GM19238 (cell line): ENCODE data around the gene TCP10L.
"Not testable (repeated sequence)": the region's sequence is repeated elsewhere in the genome, so short reads cannot be mapped to it uniquely, and the experiment has no call there.

ENCODE experiments used
- DNase-seq: peaks from one replicate; pipeline ENCODE4 v3.0.0; 2011; ENCODE audit warnings: low spot score; ENCODE audit not compliant: insufficient read length

The TCP10L gene, protein sequence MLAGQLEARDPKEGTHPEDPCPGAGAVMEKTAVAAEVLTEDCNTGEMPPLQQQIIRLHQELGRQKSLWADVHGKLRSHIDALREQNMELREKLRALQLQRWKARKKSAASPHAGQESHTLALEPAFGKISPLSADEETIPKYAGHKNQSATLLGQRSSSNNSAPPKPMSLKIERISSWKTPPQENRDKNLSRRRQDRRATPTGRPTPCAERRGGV

DNA sequence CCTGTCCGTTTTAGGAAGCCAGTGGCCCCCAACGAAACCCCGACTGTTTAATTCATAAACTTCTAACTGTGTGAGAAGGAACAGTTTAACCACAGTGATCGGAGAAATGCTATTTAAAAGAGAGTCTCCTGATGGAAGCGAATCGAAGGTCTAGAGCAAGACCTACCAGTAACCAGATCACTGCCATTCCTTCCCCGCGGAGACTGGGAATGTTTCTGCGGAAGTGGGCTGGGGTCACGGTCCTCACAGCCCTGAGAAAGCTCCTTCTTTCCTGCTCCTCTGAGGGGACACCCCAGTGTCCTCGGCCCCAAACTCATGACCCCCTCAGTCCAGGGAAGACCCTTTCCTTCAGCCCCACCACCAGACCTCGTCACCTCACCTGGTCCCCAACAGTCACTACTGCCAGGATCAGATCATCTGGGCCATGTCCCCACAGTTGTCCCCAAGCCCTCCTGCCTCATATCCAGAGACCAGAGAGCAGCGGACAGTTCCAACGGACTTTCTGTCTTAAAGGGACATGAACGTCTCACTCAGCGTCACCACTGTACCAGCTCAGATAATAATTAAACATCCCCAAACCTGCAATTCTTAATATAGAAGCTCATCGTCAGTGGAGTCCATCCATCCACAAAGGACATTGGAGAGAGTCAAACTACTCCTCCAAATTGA is at the start of gene TCP10L:
Gene TCP10L (minus strand): TSS at position 482 of the 669 bp plus-strand sequence. CDS start 1,219 bp downstream, outside the sequence.
- DNase-seq = no peak

DNA sequence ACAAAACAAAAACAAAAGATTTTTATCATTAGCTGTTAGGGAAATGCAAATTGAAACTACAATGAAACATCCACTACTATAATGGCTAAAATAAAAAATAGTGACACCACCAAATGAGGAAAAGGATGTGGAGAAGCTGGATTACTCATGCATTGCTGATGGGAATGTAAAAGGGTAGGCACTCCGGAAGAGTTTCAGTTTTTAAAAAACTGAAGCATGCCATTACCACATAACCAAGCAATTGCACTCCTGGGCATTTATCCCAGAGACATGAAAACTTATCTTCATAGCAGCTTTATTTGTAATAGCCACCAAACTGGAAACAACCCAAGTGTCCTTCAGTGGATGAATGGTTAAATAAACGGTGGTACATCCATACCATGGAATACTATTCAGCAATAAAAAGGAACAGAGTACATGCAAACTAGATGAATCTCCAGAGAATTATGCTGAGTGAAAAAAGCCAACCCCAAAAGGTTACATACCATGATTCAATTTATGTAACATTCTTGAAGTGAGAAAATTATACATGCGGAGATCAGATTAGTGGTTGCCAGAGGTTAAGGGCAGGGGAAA is 41.4 kb upstream of the TCP10L start:
- DNase-seq = no peak

DNA sequence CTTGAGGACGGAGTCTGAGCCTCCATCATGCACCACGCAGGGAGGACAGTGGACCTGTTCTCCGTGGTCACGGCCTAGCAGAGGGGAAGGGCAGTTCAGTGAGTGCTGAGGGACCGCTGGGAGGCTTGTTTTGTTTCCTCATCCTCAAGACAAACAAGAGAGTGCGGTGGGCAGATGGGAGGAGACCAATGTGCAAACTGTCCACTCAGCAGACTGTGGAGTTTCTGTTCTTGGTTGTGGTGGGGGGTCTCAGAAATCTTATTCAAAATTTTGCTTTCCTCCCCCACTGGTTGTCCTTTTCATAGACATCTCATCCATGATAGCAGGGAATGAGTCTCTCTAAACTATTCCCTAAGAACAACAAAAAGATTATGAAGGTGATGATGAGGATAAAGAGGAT is 32.9 kb upstream of the TCP10L start:
- DNase-seq = not testable (repeated sequence)

DNA sequence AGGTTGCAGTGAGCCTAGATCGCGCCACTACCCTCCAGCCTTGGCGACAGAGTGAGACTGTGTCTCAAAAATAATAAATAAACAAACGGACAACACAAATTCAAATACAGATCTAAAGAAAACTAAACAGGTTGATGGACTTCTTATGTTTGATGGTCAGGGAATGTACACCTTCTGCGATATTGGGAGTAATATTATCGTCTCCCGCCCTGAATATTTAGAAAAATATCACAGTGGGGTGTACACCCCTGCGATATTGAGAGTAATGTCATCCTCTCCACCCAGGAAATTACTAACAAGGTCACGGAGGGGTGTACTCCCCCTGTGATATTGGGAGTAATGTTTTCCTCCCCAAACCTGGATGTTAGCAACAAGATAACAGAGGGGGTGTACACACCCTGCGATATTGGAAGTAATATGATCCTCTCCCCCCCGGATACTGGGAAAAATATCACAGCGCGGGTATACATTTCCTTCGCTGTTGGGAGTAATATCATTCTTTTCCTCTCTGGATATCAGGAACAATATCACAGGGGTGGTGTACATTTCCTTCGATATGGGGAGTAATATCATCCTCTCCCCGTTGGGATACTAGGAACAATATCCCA is 28.2 kb upstream of the TCP10L start:
- no peak for DNase-seq

DNA sequence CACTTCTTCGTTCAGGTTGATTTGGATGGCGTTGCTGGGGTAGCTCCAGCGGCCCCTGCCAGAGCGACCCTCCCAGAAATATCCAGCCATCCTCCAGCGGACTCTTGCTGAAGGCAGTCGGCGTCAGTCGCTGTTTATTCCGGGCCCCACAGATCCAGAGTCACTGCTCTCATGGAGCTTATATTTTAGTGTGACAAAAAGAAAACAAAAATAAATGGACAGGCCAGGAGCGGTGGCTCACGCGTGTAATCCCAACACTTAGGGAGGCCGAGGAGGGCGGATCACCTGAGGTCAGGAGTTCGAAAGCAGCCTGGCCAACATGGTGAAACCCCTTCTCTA is 27.6 kb upstream of the TCP10L start:
- no peak for DNase-seq

DNA sequence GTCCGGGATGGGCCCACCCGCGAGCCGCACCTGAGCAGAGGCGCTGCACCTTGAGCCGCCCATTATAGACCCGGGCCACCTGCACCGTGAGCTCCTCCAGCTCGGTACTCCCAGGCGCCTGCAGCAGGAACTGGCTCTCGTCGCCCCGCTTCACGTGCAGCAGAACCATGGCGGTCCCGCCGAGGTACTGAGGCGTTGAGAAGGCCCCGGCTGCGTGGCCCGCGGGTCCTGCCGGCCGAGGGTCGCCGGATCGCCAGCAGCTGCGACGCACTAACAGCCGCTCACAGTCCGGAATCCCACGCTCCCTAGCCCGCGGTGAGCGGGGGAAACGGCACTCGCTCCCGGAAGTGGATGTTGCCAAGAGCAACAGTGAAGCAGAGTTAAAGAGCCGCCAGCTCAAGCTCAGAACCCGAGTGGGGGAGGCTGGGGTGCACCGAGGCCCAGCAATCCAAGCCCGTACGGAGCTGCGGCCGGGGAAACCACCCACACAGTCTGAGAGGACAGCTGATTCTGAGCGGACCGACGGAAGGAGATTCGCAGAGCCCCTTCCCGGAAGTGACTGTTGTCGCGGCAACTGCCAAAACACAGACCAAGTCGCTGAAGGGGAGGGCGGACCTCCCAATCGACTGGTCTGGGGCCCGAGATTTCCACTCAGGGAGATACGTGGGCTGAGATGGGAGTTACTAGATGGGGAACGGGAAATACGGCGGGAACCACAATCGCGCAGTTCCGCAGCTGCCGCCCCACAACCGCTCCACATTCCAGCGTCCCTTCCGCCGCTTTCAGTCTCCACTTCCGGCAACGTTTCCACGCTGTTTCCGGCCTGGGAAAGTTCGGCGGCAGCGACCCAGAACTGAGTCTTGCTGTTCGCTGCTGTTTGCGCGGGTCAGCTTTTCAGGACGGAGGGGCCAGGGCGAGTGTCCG is 27.0 kb upstream of the TCP10L start, which contains the start of gene CFAP298:
Gene CFAP298 (minus strand): TSS at position 303 of the 924 bp plus-strand sequence. CDS start 134 bp downstream, at position 169.
- DNase-seq = peak; percentile 77

DNA sequence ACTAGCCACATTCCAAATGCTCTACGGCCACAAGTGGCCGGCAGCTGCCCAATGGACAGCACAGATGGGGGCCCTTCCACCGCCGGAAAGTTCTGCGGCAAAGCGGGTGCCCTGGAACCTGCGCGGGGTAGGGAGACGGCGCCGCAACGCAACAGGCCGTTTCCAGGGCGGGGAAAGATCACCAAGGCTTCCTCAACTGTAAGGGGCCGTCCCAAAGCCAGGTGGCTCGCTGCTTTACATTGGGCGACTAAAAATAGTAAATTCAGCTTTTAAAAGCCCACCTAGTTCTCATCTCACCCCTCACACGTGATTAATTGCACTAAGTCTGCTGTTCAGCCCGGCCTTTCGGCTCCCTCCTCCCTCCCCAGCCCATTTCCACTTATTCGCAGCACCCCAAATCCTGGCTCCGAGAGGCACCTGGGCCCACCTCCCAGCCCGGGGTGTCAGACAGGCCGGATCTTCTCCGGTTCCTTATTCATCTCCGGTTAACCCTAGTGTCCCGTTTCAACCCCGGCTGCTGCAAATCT is 26.2 kb upstream of the TCP10L start:
- peak; percentile 31 for DNase-seq

DNA sequence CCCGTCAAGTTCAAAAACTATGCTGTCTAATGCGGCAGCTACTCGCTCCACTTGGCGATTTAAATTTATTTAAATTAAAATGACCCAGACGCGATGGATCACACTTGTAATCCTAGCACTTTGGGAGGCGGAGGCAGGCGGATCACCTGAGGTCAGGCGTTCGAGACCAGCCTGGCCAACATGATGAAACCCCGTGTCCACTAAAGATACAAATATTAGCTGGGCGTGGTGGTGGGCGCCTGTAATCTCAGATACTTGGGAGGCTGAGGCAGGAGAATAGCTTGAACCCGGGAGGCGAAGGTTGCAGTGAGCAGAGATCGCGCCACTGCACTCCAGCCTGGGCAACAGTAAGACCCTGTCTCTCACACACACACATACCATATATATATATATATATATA is 25.6 kb upstream of the TCP10L start:
- DNase-seq = not testable (repeated sequence)

DNA sequence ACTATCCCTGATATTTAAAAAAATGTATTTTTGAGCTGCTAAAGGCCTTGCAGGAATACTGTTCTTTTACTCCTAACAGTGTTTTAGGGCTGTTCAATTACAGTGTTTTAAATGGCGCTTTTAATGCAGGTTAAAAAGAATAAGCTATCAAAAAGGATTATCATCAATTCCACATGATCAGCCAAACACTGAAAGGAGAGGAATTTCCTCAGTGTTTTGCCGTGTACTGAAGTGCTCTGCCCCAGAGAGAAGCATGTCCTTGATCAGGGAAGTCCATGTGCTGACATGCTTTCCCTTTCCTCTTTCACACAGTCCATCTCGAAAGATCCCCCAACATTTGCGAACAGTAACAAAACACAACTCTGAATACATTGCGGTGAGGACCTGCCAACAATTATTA is 23.5 kb upstream of the TCP10L start:
- DNase-seq = no peak

DNA sequence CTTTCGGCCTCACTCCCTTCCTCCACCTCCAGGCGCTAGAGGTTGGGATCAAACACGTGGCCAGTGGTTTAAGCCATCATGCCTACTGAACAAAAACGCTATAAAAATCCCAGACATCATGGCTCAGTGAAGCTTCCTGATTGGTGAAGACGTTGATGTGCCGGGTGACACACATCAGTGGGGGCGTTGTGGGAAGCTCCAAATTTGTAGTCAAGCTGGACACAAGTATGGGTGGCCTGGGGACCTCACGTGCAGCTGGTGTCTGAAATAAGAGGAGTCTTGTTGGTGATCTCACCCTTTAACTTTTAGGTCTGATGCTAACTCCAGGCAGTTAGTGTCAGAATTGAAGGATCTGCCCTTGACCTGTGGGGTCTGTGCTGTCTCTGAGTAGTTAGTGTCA is 20.1 kb upstream of the TCP10L start:
- DNase-seq = no peak

DNA sequence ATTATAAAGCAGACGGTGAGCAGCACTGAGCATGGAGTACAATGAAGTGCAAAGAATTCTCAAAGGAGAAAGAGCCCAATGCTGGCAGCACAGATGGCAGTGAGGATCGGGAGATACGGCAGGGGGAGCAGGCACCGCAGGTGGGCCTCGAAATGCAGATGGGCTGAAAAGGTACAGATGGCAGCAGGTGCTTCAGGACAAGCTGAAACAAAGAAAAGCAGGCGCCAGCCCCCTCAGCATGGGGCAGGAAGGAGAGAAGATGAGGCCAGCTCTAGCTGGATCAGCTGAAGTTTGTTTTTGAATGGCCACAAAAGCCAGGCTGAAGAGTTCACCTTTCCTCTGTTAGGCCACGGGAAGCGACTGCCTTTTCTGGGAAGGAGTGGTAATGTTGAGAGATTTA is 19.1 kb upstream of the TCP10L start:
- DNase-seq = no peak

DNA sequence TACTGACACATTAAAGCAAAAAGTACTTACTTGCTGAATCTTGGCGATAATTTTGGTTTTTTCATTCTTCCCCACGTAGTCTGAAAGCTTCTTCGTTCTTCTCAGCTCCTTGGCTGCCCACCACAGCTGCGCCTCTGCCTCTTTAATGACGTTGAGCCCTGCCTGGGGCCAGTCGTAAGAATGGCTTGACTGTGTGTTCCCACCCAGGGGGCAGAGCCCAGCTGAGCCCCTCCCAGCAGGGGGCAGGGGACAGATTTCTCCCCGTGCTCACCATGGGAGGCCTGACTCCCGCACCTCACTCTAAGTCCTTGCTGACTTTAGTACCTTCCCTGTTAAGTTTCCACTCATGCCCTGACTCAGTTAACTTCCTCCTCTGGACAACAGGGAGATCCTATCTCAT is 17.8 kb upstream of the TCP10L start:
- DNase-seq = no peak

DNA sequence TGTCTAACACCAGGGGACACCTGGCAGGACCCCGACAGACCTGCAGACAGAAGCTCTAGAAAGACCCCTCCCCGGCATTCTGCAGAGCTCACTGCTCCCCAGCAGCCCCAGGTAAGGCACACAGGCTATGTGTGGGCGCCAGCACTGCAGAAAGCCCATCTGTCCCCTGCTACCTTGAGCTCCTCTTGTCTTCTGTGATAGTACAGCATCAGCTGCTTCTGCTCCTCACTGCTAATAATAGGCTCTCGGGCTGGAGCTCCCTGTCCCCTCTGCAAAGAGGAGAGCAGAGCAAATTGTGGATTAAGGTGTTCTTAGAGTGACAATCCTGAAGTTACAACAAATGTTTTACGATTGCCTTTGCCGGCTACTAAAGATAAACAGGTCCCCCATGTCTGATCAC is 16.8 kb upstream of the TCP10L start:
- DNase-seq = no peak

DNA sequence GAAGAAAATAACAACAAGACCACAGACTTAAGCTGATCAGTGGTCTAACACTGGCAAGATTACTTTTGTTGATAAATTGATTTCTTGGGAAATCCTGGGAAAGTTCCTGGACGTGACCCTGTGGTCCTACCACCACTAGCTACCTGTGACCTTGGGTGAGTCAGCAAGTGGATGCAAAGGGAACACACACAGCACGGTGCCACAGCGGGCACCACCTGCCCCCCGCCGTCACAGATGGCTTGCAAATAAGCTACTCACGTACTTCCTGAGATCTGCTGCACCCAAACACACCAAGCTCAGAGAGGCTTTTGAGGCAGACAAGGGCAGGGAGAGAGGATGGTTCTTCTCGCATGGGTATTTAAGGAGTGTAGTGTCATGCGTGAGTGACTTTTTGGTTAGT is 14.2 kb upstream of the TCP10L start:
- no peak for DNase-seq

DNA sequence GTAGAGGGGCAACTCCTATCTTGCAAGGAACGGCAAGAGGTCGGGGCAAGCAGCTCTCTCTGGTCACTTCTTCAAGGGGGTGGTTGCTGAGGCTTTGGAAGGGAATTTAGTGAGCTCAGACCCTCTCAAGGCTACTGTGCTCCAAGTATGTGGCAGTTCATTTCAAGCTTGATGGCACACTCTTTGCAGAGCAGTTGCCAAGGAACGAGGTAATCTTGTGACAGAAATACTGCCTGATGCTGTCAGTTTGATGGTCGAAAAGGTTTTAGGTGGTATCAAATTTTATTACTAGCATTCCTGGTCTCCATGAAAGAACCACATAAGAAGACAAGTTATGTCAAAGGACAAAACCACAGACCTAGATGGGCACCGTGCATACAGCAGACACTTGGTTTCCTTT is 13.8 kb upstream of the TCP10L start:
- DNase-seq = no peak

DNA sequence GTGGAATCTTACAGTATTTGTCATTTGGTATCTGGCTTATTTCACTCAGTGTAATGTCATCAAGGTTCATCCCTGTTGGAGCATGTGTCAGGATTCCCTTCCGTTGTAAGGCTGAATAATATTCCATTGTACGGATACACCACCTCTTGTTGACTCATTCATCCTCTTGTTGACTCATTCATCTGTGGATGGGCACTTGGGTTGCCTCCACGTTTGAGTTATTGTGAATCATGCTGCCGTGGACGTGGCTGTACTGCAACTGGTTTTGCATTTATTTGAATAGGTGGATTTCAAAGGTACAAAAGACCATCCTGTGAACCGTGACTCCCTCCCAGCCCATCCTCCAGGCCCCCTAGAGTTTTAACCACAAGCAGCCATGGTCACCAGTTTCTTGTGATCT is 11.9 kb upstream of the TCP10L start:
- no peak for DNase-seq

DNA sequence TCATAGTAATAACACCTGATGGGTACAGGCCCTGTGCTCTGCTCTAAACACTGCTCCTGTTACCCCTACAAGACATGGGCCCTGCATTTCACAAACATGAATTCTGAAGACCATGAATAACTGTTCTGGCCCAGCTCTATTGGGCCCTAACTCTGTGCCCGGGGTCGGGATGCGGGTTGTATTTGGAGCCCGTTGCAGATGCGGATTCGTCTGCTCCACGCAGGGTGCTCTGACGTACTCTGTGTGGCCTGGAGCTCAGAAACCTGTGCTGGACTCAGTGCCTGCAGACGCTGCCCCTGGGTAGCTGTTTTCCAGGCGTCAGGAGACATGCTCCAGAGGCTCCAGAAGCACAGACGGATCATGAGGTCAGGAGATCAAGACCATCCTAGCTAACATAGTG is 10.1 kb upstream of the TCP10L start:
- DNase-seq = no peak

DNA sequence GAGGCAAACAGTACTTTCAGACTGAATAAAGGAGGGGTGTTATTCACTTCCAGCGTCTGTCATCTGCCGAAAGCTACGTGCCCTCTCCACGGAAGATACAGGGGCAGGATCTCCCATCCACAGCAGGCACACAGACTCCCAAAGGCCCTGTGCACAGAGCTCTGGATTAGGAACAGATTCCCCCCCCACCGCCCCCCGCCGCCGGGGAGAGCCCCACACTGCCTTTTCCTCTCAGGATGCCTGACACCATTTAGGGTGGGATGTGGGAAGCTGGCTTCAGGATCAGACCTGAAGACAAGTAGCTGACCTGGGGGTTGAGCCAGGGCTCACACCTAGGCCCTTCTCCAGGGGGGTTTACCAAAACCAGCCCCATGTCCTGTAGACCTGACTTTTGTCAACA is 8.4 kb upstream of the TCP10L start:
- no peak for DNase-seq

DNA sequence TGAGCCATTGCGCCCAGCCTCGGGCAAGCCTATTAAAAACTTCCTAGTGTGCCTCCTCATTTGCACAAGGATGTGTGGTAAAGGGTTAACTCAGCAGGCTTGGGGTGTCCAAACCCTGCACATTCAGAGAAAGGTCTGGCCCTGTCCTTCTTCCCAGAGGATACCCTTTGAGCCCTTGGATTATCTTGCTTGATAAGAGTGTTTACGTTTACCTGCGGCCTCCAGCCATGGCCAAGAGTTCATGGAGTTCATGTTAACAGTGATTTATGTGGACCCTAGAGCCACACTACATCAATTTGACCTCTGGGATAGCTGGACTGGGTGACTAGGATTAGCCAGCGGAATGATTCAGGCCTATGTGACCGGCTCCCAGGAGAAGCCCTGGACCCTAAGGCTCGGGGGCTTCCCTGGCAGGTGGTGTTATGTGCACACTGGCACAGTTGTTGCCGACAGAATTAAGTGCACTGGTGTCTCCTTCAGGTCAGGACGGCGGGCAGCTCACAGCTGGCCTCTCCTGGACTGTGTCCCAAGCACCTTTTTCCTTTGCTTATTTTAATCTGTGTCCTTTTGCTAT is 7.7 kb upstream of the TCP10L start:
- no peak for DNase-seq

DNA sequence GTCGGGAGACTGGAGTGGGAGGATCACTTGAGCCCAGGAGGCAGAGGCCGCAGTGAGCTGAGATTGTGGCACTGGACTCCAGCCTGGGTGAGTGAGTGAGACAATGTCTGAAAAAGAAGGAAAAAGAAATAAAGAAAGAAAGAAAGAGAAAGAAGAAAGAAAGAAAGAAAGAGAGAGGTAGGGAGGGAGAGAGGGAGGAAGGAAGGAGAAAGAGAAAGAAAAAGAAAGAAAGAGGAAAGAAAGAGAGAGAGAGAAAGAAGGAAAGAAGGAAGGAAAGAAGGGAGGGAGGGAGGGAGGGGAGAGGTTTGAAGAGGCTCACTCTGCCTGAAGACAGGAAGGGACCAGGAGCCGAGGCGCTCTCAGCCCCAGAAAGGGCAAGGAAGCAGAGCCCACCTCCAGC is 4.8 kb upstream of the TCP10L start:
- no peak for DNase-seq

DNA sequence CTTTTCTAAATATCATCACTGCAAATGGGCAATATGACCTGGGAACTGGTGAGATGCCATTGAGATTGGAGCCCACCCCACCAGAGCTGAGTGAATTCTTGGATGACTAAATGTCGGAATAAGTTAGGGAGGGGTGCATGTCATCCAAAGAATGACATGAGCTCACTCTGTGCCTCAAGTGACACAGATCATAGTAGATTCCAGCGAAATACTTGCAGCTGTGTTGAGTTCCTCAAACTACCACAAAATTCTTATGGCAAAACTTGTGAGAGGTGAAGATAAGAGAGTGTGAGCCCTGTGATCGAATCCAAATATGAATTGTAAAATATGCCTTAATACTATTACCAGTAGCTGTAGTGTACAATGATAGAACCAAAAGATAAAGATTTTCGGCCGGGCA is 2.3 kb upstream of the TCP10L start:
- DNase-seq = no peak
